Mesendoderm (in vitro differentiated cells): ENCODE results near the gene PPAN.

Source experiments
- DNase-seq: peaks from one replicate; pipeline ENCODE4 v3.0.0; 2013
- H2AK5ac ChIP-seq: 2 replicates; pipeline ENCODE4 v1.6.1; 2013; ENCODE audit warnings: low read length, inconsistent platforms
- H2BK120ac ChIP-seq: 2 replicates; pipeline ENCODE4 v1.6.1; 2013; ENCODE audit warnings: low read depth, mild to moderate bottlenecking, low read length, moderate library complexity, mixed read lengths
- H2BK15ac ChIP-seq: replicated peaks from 2 replicates; pipeline ENCODE4 v1.6.1; 2013; ENCODE audit warnings: low read depth, mild to moderate bottlenecking, moderate library complexity
- H2BK5ac ChIP-seq: 2 replicates; pipeline ENCODE4 v1.6.1; 2013; ENCODE audit warnings: low read length, inconsistent platforms
- H3K18ac ChIP-seq: 2 replicates; pipeline ENCODE4 v1.6.1; 2013; ENCODE audit warnings: mild to moderate bottlenecking, low read length, mixed read lengths
- H3K23ac ChIP-seq: one replicate; pipeline ENCODE4 v1.6.1; 2013; ENCODE audit warnings: low read length
- H3K27ac ChIP-seq: 2 replicates; pipeline ENCODE4 v1.5.1; 2013; ENCODE audit warnings: low read depth, mild to moderate bottlenecking, inconsistent platforms, low read length, moderate library complexity
- H3K27me3 ChIP-seq: 2 replicates; pipeline ENCODE4 v1.6.1; 2013; ENCODE audit warnings: low read length, control low read depth, mild to moderate bottlenecking, inconsistent platforms; ENCODE audit not compliant: insufficient read depth, poor library complexity
- H3K36me3 ChIP-seq: 2 replicates; pipeline ENCODE4 v1.6.1; 2013; ENCODE audit warnings: low read length, inconsistent platforms; ENCODE audit not compliant: control insufficient read depth, insufficient read depth
- H3K4ac ChIP-seq: one replicate; pipeline ENCODE4 v1.6.1; 2013; ENCODE audit warnings: low read depth, mild to moderate bottlenecking, low read length, moderate library complexity
- H3K4me1 ChIP-seq: 2 replicates; pipeline ENCODE4 v1.6.1; 2013; ENCODE audit warnings: low read depth, low read length, inconsistent platforms; ENCODE audit not compliant: control insufficient read depth
- H3K4me2 ChIP-seq: 2 replicates; pipeline ENCODE4 v1.6.1; 2013; ENCODE audit warnings: low read length
- H3K4me3 ChIP-seq: 2 replicates; pipeline ENCODE4 v1.5.1; 2013; ENCODE audit warnings: mild to moderate bottlenecking, low read length
- H3K56ac ChIP-seq: one replicate; pipeline ENCODE4 v1.6.1; 2013; ENCODE audit warnings: low read length
- H3K79me1 ChIP-seq: 2 replicates; pipeline ENCODE4 v1.6.1; 2013; ENCODE audit warnings: low read length, inconsistent platforms
- H3K79me2 ChIP-seq: 2 replicates; pipeline ENCODE4 v1.6.1; 2013; ENCODE audit warnings: mild to moderate bottlenecking, low read length; ENCODE audit not compliant: control insufficient read depth, insufficient read depth
- H3K9ac ChIP-seq: 2 replicates; pipeline ENCODE4 v1.6.1; 2013; ENCODE audit warnings: low read length, inconsistent platforms
- H4K5ac ChIP-seq: one replicate; pipeline ENCODE4 v1.6.1; 2013; ENCODE audit warnings: low read length
- H4K8ac ChIP-seq: one replicate; pipeline ENCODE4 v1.6.1; 2013; ENCODE audit warnings: low read depth, mild to moderate bottlenecking, control low read depth, low read length, moderate library complexity
- WGBS: extraction: QIAGEN DNeasy Blood & Tissue Kit; methylation state at CpG from one replicate; pipeline ENCODE4 v1.1.7; 2013; ENCODE audit warnings: low lambda C conversion rate, missing lambda C conversion rate; ENCODE audit not compliant: insufficient coverage; ENCODE audit errors: extremely low coverage; 5-methylcytosine and 5-hydroxymethylcytosine counted together

PPAN gene

DNA sequence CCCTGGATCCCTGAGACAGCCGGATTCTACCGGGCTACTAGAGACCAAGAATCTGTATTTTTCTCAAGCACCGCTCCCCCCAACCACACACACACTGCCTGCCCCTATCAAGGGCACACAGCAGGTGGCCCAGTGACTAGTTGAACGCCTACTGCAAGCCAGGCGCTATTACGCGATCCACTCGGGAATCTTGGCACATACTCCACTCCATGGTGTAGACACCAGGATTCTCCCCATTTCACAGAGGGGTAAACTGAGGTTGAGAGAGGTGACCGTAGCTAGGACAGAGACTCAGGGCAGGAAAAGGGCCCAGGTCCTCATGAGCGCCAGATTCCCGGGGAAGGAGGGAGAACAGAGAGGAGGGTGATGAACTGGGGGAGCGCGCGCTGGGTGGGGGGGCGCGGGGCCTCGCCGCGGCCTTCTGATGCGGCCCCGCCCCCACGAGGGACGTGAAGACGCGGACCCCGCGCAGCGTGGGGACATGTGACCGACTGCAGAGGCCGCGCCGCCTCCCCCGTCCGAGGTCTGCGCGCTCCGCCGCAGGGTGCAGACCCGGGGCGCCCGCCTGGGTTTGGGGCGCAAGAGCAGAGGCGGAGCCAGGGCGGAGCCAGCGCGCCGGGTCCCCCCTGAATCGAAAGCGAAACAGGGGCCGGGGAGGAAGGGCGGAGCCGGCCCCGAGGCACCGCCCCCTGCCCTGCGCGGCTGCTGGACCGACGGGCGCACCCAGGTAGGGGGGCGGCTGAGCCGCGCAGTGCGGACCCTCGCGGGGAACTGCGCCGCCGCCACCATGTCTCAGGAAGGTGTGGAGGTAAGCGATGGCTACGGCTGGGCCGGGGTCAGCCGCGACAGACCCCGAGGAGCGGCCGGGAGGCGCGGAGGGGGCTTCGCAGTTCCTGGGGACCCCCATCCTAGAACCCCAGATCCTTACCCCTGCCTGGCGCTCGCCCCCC lies 20.2 kb upstream of the PPAN start, which contains the start of gene SHFL:
Gene SHFL, plus strand, starts transcription at position 677 of the 950 bp plus-strand sequence. Its CDS starts 111 bp downstream, at position 788.
- no peak within 1 kb of the TSS for H3K4ac ChIP-seq
- H3K23ac ChIP-seq: no peak within 1 kb of the TSS
- DNase-seq: no peak
- H3K79me1 ChIP-seq: no peaks in the 10 kb centered on the region
- no peaks in the 10 kb centered on the region for H3K27me3 ChIP-seq
- H3K4me2 ChIP-seq: peak within 1 kb of the TSS; percentile 81
- H2AK5ac ChIP-seq: no peak within 1 kb of the TSS
- WGBS: no CpG with 5 or more reads among the region's 81 CpGs
- H3K4me3 ChIP-seq: peak within 1 kb of the TSS; percentile 48
- H4K5ac ChIP-seq: no peak within 1 kb of the TSS
- H2BK5ac ChIP-seq: no peak within 1 kb of the TSS
- no peaks in the 10 kb centered on the region for H3K79me2 ChIP-seq
- H3K27ac ChIP-seq: no peak within 1 kb of the TSS
- H3K18ac ChIP-seq: peak within 1 kb of the TSS; percentile 15
- peak within 1 kb of the TSS; percentile 78 for H3K56ac ChIP-seq
- H3K4me1 ChIP-seq: no peaks in the 10 kb centered on the region
- peak within 1 kb of the TSS; percentile 65 for H3K9ac ChIP-seq
- peak within 1 kb of the TSS; percentile 28 for H4K8ac ChIP-seq
- H2BK120ac ChIP-seq: no peak within 1 kb of the TSS
- H3K36me3 ChIP-seq: no peaks in the 10 kb centered on the region
- H2BK15ac ChIP-seq: no peak within 1 kb of the TSS

DNA sequence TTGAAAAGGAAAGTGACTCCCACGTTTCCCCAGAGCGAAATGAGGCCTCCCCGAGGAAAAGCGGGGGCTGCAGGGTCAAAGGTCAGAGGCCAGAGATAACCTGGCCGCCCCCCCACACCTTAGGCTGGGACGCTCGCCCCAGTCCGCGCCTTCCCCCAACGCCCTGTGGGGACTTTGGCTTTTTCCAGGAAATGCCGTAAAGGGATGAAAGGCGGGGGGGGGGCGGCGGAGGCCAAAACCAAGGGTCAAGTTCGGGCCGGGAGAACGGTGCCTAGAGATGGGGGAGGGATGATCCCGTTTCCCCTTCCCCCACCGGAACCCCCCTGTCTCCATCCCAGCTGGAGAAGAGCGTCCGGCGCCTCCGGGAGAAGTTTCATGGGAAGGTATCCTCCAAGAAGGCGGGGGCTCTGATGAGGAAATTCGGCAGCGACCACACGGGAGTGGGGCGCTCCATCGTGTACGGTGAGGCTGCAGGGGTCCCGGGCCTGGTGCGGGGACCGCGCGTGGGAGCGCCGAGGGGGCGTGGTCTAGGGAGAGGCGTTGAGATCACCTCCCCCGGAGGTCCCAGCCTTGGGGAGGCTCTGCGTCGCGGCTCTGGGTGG lies 19.5 kb upstream of the PPAN start:
- Histone ChIP-seq H3K79me1 (no peaks in the 10 kb centered on the region), H3K4ac (no peak overlapping the region)

DNA sequence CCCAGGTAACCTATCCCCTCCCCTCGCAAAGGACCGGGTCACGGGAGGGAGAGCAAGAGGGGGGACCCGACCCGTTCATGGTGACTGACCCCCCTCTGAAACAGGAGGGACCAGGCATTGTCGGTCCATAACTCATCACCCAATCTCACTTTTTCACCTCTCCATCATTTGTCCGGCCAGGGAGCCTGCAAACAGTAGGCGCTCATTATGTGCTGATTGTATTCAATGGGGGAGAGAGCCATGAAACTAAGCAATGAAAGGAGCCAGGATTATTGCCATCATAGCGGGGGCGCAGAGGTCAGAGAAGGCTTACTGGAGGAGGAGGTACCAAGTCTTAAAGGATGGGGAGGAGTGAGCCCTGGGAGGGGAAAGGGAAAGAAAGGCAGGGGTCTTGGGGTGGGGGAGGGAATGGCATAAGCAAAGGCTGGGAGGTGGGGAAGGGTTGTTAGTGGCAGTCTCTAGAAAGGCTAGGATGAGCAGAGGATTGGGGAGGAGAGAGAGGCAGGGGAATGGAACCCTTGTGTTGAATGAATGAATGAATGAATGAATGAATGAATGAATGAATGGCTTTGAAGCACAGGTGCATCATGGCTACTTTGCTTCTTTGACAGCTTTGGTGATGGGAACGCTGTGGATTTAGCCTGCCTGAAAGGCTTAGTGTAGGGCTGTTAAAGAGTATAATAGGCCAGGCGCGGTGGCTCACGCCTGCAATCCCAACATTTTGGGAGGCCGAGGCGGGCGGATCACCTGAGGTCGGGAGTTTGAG lies 18.7 kb upstream of the PPAN start:
- no peak overlapping the region for H2BK5ac ChIP-seq
- no peak overlapping the region for H3K9ac ChIP-seq
- no peak overlapping the region for H2BK15ac ChIP-seq
- no peaks in the 10 kb centered on the region for H3K79me1 ChIP-seq
- H3K4me2 ChIP-seq: no peak overlapping the region
- H3K79me2 ChIP-seq: no peaks in the 10 kb centered on the region
- H3K27ac ChIP-seq: no peak overlapping the region
- H3K27me3 ChIP-seq: no peaks in the 10 kb centered on the region
- no peak overlapping the region for H3K4ac ChIP-seq
- no peak for DNase-seq
- no peak overlapping the region for H3K23ac ChIP-seq
- no peaks in the 10 kb centered on the region for H3K36me3 ChIP-seq
- H2AK5ac ChIP-seq: no peak overlapping the region
- no peak overlapping the region for H3K18ac ChIP-seq
- no peaks in the 10 kb centered on the region for H3K4me1 ChIP-seq
- H3K56ac ChIP-seq: no peak overlapping the region
- H4K5ac ChIP-seq: no peak overlapping the region
- no peak overlapping the region for H3K4me3 ChIP-seq
- H4K8ac ChIP-seq: no peak overlapping the region
- no peak overlapping the region for H2BK120ac ChIP-seq
- no CpG with 5 or more reads among the region's 18 CpGs for WGBS

More for the DNA sequence above, 19.5 kb upstream of the PPAN start:
- Histone ChIP-seq H3K18ac (no peak overlapping the region), H3K36me3 (no peaks in the 10 kb centered on the region), H3K27ac (no peak overlapping the region), H2BK5ac (no peak overlapping the region), H2BK120ac (no peak overlapping the region), H4K8ac (peak overlapping the region; percentile 28), H3K4me2 (peak overlapping the region; percentile 81), H3K79me2 (no peaks in the 10 kb centered on the region), H3K23ac (no peak overlapping the region), H3K56ac (peak overlapping the region; percentile 78), H3K27me3 (no peaks in the 10 kb centered on the region), H3K4me1 (no peaks in the 10 kb centered on the region), H2BK15ac (no peak overlapping the region), H2AK5ac (no peak overlapping the region), H3K9ac (peak overlapping the region; percentile 65), H4K5ac (no peak overlapping the region), H3K4me3 (peak overlapping the region; percentile 48)
- no peak for DNase-seq
- no CpG with 5 or more reads among the region's 43 CpGs for WGBS

DNA sequence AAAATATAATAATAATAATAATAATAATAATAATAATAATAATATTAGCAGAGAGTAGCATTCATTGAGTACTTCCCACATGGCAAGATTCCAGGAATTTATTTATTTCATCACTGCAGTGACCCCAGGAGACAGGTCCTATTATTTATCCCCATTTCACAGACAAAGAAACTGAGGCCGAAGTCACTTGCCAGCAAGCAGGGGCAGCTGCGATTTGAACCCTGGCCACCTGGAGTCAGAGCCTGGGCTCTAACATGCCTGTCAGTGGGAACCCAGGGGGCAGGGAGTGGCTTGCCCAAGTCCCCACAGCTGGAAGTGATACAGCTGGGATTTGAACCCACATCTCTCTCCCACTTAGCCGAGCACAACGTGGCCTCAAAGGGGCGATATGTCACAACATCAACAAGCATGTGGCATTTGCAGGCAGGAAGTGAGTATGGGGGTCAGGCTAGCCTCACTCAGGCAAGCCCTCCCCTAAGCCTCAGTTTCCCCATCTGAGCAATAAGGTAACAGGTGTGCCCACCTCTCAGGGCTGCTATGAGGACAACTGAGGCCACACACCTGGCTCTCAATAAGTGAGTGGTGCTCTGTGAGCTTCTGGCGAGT lies 17.1 kb upstream of the PPAN start:
- Histone ChIP-seq H3K27ac (no peak overlapping the region), H3K23ac (no peak overlapping the region), H3K4me1 (no peaks in the 10 kb centered on the region), H3K4ac (no peak overlapping the region), H4K8ac (no peak overlapping the region), H3K27me3 (no peaks in the 10 kb centered on the region), H3K79me2 (no peaks in the 10 kb centered on the region), H3K9ac (no peak overlapping the region), H3K4me3 (no peak overlapping the region), H3K79me1 (no peaks in the 10 kb centered on the region), H2AK5ac (no peak overlapping the region), H2BK15ac (no peak overlapping the region), H3K18ac (no peak overlapping the region), H2BK5ac (no peak overlapping the region), H3K4me2 (no peak overlapping the region), H4K5ac (no peak overlapping the region), H3K56ac (no peak overlapping the region), H3K36me3 (no peaks in the 10 kb centered on the region), H2BK120ac (no peak overlapping the region)
- WGBS: no CpG with 5 or more reads among the region's 6 CpGs
- DNase-seq: no peak

DNA sequence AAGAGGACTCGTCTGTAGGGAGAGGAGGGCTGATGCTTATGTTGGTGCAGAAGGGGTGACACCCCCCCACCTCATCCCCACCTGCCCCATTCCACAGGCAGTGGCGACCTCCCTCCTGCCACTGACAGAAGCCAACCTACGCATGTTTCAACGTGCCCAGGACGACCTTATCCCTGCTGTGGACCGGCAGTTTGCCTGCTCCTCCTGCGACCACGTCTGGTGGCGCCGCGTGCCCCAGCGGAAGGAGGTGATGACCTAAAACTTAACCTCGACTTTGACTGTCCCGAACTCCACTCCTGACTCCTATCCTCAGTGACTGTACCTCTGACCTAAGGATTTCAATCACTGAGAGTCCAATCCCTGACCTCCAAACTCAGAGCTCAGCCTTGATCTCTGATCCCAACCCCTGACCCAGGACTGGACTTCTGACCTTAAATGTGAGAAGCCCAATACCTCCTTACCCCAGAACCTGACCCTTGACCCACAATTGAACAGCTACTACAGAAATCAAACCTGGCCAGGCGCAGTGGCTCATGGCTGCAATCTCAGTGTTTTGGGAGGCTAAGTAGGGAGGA lies 16.3 kb upstream of the PPAN start:
- Histone ChIP-seq H3K79me2 (no peaks in the 10 kb centered on the region), H2BK120ac (no peak overlapping the region), H3K4me3 (no peak overlapping the region), H2AK5ac (no peak overlapping the region), H4K8ac (no peak overlapping the region), H2BK5ac (no peak overlapping the region), H3K27ac (no peak overlapping the region), H3K18ac (no peak overlapping the region), H3K79me1 (no peaks in the 10 kb centered on the region), H3K4me2 (no peak overlapping the region), H3K9ac (no peak overlapping the region), H3K36me3 (no peaks in the 10 kb centered on the region), H2BK15ac (no peak overlapping the region), H4K5ac (no peak overlapping the region), H3K56ac (no peak overlapping the region), H3K23ac (no peak overlapping the region), H3K4me1 (no peaks in the 10 kb centered on the region), H3K4ac (no peak overlapping the region), H3K27me3 (no peaks in the 10 kb centered on the region)
- DNase-seq: no peak
- no CpG with 5 or more reads among the region's 15 CpGs for WGBS
